Chondrocyte (in vitro differentiated cells): ENCODE results near the gene HOXB13. TPM values are rescaled to one million over a fixed set of nuclear protein-coding genes. Genes with fewer than 3 reads are reported as not detected.

Experiments used
- DNase-seq: peaks from one replicate; pipeline ENCODE4 v3.0.0; 2021; ENCODE audit warnings: mixed read lengths, low spot score
- H3K27ac Mint-ChIP-seq: one replicate; pipeline ENCODE4 v1.8.0; 2021; ENCODE audit warnings: mild to moderate bottlenecking, moderate library complexity, mixed read lengths; ENCODE audit not compliant: unreplicated experiment
- H3K27me3 Mint-ChIP-seq: 2 replicates; pipeline ENCODE4 v1.8.0; 2021; ENCODE audit warnings: low read depth, mixed read lengths
- H3K36me3 Mint-ChIP-seq: 2 replicates; pipeline ENCODE4 v1.8.0; 2021; ENCODE audit warnings: low read depth, mixed read lengths
- H3K4me1 Mint-ChIP-seq: 2 replicates; pipeline ENCODE4 v1.8.0; 2021; ENCODE audit warnings: low read depth, mild to moderate bottlenecking, mixed read lengths
- H3K4me3 Mint-ChIP-seq: one replicate; pipeline ENCODE4 v1.8.0; 2021; ENCODE audit warnings: mild to moderate bottlenecking, moderate library complexity, mixed read lengths; ENCODE audit not compliant: unreplicated experiment
- H3K9me3 Mint-ChIP-seq: 2 replicates; pipeline ENCODE4 v1.8.0; 2021; ENCODE audit warnings: low read depth, mixed read lengths
- CTCF ChIP-seq: fragments of 200-600 bp; sonication (generic); IDR thresholded peaks from 2 replicates; pipeline ENCODE4 v1.5.0; 2021; ENCODE audit warnings: antibody characterized with exemption, mild to moderate bottlenecking, moderate library complexity
- microRNA-seq: library from miRNA; unstranded; fragments of <30 nt; microRNA quantifications from one replicate; pipeline ENCODE4 v1.2.0, GENCODE V29; 2020; ENCODE audit warnings: borderline number of aligned reads
- total RNA-seq: library from RNA; stranded (reverse); gene quantifications from 3 replicates; pipeline ENCODE4 v1.2.1, GENCODE V29; 2021

Gene HOXB13
- total RNA-seq, 1 donor from 2014 or later = not detected

DNA sequence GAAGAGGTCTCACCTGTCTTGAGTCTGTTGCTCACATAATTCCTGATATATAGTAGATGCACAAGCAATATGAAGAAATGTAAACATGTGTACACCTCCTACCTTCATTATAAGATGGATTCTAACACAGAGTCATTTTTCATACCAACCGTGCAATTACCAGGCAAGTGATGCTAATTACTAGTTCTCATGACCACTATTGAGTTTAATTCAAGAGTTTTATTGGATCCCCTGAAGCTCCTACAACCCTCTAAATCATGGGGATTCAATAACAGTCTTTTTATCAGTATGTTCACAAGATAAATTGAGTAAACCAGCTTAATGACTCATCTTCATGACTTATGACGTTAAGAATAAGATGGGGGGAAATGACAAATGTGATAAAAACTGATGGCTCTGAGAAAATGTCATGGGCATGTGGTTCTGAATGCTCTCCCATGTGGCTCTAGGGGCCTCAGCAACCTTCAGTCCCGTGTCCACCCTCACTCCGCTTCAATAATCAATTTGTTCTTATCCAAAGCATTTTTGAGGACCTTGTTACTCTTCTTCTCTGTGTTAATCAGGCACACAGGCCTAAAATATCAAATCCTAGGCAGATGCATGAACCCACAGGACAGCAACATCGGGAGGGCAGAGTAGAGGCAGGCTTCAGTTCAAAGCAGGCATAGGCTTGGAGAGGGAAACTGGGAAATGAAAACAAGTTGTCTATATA, 49.0 kb downstream of the HOXB13 start:
- Mint-ChIP-seq H3K4me1 (no peaks in the 10 kb centered on the region), H3K4me3 (no peak overlapping the region), H3K27me3 (peaks cover 63% of the 10 kb centered on the region), H3K27ac (no peak overlapping the region), H3K36me3 (no peaks in the 10 kb centered on the region), H3K9me3 (no peaks in the 10 kb centered on the region)
- TF ChIP-seq CTCF = no peak
- no peak for DNase-seq

- Mint-ChIP-seq H3K9me3 (no peaks in the 10 kb centered on the region), H3K4me3 (no peak overlapping the region), H3K36me3 (no peaks in the 10 kb centered on the region), H3K27me3 (peaks cover 61% of the 10 kb centered on the region), H3K27ac (no peak overlapping the region), H3K4me1 (no peaks in the 10 kb centered on the region)
- peak; percentile 95 for TF ChIP-seq CTCF
- DNase-seq = no peak
Measured at GRCh38 chr17:48678141-48678971, 50.2 kb downstream of the HOXB13 start.

DNA sequence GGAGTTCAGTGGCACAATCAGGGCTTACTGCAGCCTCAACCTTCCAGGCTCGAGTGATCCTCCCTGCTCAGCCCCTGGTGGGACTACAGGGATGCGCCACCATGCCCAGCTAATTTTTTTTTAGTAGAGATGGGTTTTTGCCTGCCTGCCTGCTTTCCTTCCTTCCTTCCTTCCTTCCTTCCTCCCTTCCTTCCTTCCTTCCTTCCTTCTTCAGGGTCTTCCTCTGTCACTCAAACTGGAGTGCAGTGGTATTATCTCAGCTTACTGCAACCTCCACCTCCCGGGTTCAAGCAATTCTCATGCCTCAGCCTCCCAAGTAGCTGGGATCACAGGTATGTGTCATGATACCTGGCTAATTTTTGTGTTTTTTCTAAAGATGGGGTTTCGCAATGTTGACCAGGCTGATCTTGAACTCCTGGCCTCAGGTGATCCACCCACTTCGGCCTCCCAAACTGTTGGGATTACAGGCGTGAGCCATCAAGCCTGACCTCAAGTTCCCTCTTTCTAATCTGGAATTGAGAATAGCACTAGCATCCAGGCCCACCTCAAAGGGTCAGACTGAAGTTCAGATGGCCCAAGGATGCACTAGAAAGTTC, 51.5 kb downstream of the HOXB13 start:
- DNase-seq = no peak
- H3K9me3 Mint-ChIP-seq = no peaks in the 10 kb centered on the region
- H3K27ac Mint-ChIP-seq = no peak overlapping the region
- H3K36me3 Mint-ChIP-seq = no peaks in the 10 kb centered on the region
- no peak overlapping the region for H3K4me3 Mint-ChIP-seq
- TF ChIP-seq CTCF = no peak
- peaks cover 57% of the 10 kb centered on the region for H3K27me3 Mint-ChIP-seq
- H3K4me1 Mint-ChIP-seq = no peaks in the 10 kb centered on the region

Small RNA genes within 50 kb of the gene (microRNA-seq; reads per million reads assigned to microRNA genes)
- gene MIR3185 = not detected

Other genes with a start within 250 kb of the HOXB13 start
- gene HOXB1, start 197.7 kb downstream of the HOXB13 start, total RNA-seq = not detected in 3 replicates
- gene HOXB2, start 183.6 kb downstream of the HOXB13 start, total RNA-seq = 0.72 TPM in 2 of 3 replicates, not detected in the other
- gene HOXB4, start 150.4 kb downstream of the HOXB13 start, total RNA-seq = not detected in 3 replicates
- gene HOXB3, start 138.5 kb downstream of the HOXB13 start, total RNA-seq = 0.18 to 0.57 TPM in 2 of 3 replicates, not detected in the other
- not detected in 3 replicates for gene HOXB5, start 135.0 kb downstream of the HOXB13 start, total RNA-seq
- not detected in 3 replicates for gene HOXB6, start 123.8 kb downstream of the HOXB13 start, total RNA-seq
- gene HOXB7, start 117.7 kb downstream of the HOXB13 start, total RNA-seq = not detected in 3 replicates
- gene HOXB8, start 113.5 kb downstream of the HOXB13 start, total RNA-seq = not detected in 3 replicates
- 0.20 TPM in 1 of 3 replicates, not detected in the others for gene HOXB9, start 102.4 kb downstream of the HOXB13 start, total RNA-seq
- not detected in 3 replicates for gene PRAC1, start 6.2 kb downstream of the HOXB13 start, total RNA-seq
- gene PRAC2, start 5.6 kb downstream of the HOXB13 start, total RNA-seq = not detected in 3 replicates
- gene TTLL6, start 88.5 kb upstream of the HOXB13 start, total RNA-seq = not detected in 3 replicates
- gene CALCOCO2, start 102.3 kb upstream of the HOXB13 start, total RNA-seq = 72.4 to 97.9 TPM (median 76.5 TPM) in 3 replicates
- gene ATP5MC1, start 164.0 kb upstream of the HOXB13 start, total RNA-seq = 39.2 to 78.0 TPM (median 39.4 TPM) in 3 replicates
- 114 to 116 TPM (median 114 TPM) in 3 replicates for gene UBE2Z, start 179.7 kb upstream of the HOXB13 start, total RNA-seq
- gene SNF8, start 216.1 kb upstream of the HOXB13 start, total RNA-seq = 123 to 147 TPM (median 126 TPM) in 3 replicates
- not detected in 3 replicates for gene GIP, start 239.8 kb upstream of the HOXB13 start, total RNA-seq